HepG2 (cell line): Measurements from ENCODE around the gene GJA3. TPM values are rescaled to one million over a fixed set of nuclear protein-coding genes. Genes with fewer than 3 reads are reported as not detected.

ENCODE experiments used
- ATAC-seq: fragments of 200-7000 bp; cut with Tn5 transposase; 3 replicates; pipeline ENCODE4 v1.9.1; 2020; ENCODE audit warnings: mild to moderate bottlenecking, moderate library complexity
- BruUV-seq: library from RNA; stranded (reverse); fragments of 400-500 nt; replicated peaks from 2 replicates; lab custom pipeline; 2021; lab: Mats Ljungman, UMichigan
- CTCF ChIA-PET: fragments of 300-600 bp; formaldehyde crosslinking; extraction: SDS; loops from one replicate; lab custom pipeline; 2021; ENCODE audit warnings: low total read pairs, inconsistent platforms, low intra/inter-chr PET ratio; lab: Yijun Ruan, JAX
- POLR2A ChIA-PET: fragments of 350-600 bp; sonication (Branson Sonifier 250); formaldehyde crosslinking; loops from one replicate; lab custom pipeline; 2020; ENCODE audit warnings: antibody characterized with exemption, inconsistent platforms; lab: Yijun Ruan, JAX
- DNase-seq: peaks from one replicate; pipeline ENCODE4 v3.0.0-alpha.2; 2015; ENCODE audit warnings: low spot score
- FAIRE-seq: peaks from 3 replicates; lab custom pipeline; 2011; peaks lifted over from hg19 to GRCh38; lab: Jason Lieb, UNC
- H2AFZ ChIP-seq: one replicate; pipeline ENCODE4 v1.6.1; 2011; ENCODE audit warnings: low read length, inconsistent platforms
- H3K27ac ChIP-seq: fragments of 300-600 bp; 3 replicates; pipeline ENCODE4 v1.8.0; 2011; ENCODE audit warnings: mixed run types, mild to moderate bottlenecking, mixed read lengths, low read length, inconsistent platforms; ENCODE audit not compliant: insufficient read depth; ENCODE audit errors: extremely low read length
- H3K27me3 ChIP-seq, 2 experiments: fragments of 200-600 bp in 1 of 2; 2 replicates in 1 of 2; 3 replicates in 1 of 2; pipeline versions ENCODE4 v1.6.0 to v1.8.0; 2011; ENCODE audit warnings: low read length in 2 of 2, mild to moderate bottlenecking in 2 of 2, moderate library complexity in 2 of 2, inconsistent platforms in 1 of 2; ENCODE audit not compliant: insufficient read depth in 2 of 2, control insufficient read depth in 1 of 2
- H3K36me3 ChIP-seq, 2 experiments: fragments of 200-600 bp in 1 of 2; replicated peaks in 1 of 2; 2 replicates in 1 of 2; 3 replicates in 1 of 2; pipeline versions ENCODE4 v1.5.1 to v1.8.0; 2011; ENCODE audit warnings: low read length in 2 of 2, inconsistent platforms in 1 of 2; ENCODE audit not compliant: insufficient read depth in 2 of 2, control insufficient read depth in 1 of 2
- H3K4me1 ChIP-seq: 2 replicates; pipeline ENCODE4 v1.5.1; 2012; ENCODE audit warnings: low read length, inconsistent platforms; ENCODE audit not compliant: insufficient read depth
- H3K4me2 ChIP-seq: 2 replicates; pipeline ENCODE4 v1.6.0; 2011; ENCODE audit warnings: low read depth, low read length, inconsistent platforms
- H3K4me3 ChIP-seq, 3 experiments: fragments of 200-600 bp in 1 of 3; sonication (generic), shearing (Covaris generic) in 1 of 3; replicated peaks in 1 of 3; 2 replicates each; pipeline ENCODE4 v1.5.1; 2011 to 2016; ENCODE audit warnings: low read length in 3 of 3, inconsistent platforms in 2 of 3, low read depth in 2 of 3, mild to moderate bottlenecking in 2 of 3, control low read depth in 1 of 3, mixed read lengths in 1 of 3; ENCODE audit not compliant: insufficient read depth in 1 of 3
- H3K79me2 ChIP-seq: one replicate; pipeline ENCODE4 v1.6.1; 2011; ENCODE audit warnings: low read length, inconsistent platforms; ENCODE audit not compliant: insufficient read depth
- H3K9ac ChIP-seq: 2 replicates; pipeline ENCODE4 v1.6.0; 2011; ENCODE audit warnings: mild to moderate bottlenecking, low read depth, low read length, inconsistent platforms; ENCODE audit not compliant: insufficient read depth
- H3K9me3 ChIP-seq: 2 replicates; pipeline ENCODE4 v1.5.1; 2012; ENCODE audit warnings: mild to moderate bottlenecking, low read length
- H4K20me1 ChIP-seq: 2 replicates; pipeline ENCODE4 v1.6.0; 2011; ENCODE audit warnings: inconsistent platforms, mild to moderate bottlenecking, low read length, moderate library complexity; ENCODE audit not compliant: insufficient read depth
- CTCF ChIP-seq: sonication (generic); formaldehyde crosslinking; IDR thresholded peaks from 2 replicates; pipeline ENCODE4 v1.5.0; 2020; ENCODE audit warnings: mild to moderate bottlenecking, missing genetic modification reagents, moderate library complexity
- STAG1 ChIP-seq: sonication (generic); formaldehyde crosslinking; IDR thresholded peaks from 2 replicates; pipeline ENCODE4 v1.4.0; 2020; ENCODE audit warnings: missing genetic modification reagents
- TEAD3 ChIP-seq: optimal IDR thresholded peaks from 2 replicates; pipeline ENCODE3; 2016; ENCODE audit warnings: borderline replicate concordance
- WGBS: methylation state at CpG from one replicate; pipeline ENCODE4 v1.1.6; 2017; ENCODE audit warnings: low lambda C conversion rate; 5-methylcytosine and 5-hydroxymethylcytosine counted together
- in situ Hi-C: cut with HindIII; loops from 2 replicates; pipeline ENCODE4 v1.10.0; 2017; ENCODE audit warnings: low pct_unique_long_range_greater_than_20kb; ENCODE audit not compliant: extremely low pct_ligation_motif_present
- intact Hi-C: fragments of 100-400 bp; cut with micrococcal nuclease; formaldehyde crosslinking; loops from one replicate; pipeline ENCODE4 v1.10.0; 2022; ENCODE audit not compliant: unreplicated experiment
- polyA plus RNA-seq, 8 experiments: library from polyadenylated mRNA; depleted of rRNA in 3 of 8; stranded (reverse) in 7 of 8; unstranded in 1 of 8; fragments of >200 nt; fragmentation: Illumina TruSeq in 4 of 8; extraction: Trizol in 4 of 8; gene quantifications; 2 replicates each; pipeline versions ENCODE4 v1.2.1 to v1.2.3, GENCODE V29; 2011 to 2016; ENCODE audit warnings: low read depth in 4 of 8, missing spikeins in 1 of 8, mixed read lengths in 1 of 8; ENCODE audit not compliant: insufficient read depth in 1 of 8
- total RNA-seq, 5 experiments: library from RNA; depleted of rRNA; stranded (reverse); fragments of >200 nt; fragmentation: Illumina TruSeq; extraction: Trizol; gene quantifications; 2 replicates each; pipeline ENCODE4 v1.2.3, GENCODE V29; 2016; ENCODE audit warnings: low read depth in 1 of 5

GJA3 gene
- total and polyA plus RNA-seq, 2 of the 13 experiments (the other 11 are each of a cell fraction or from before 2014, with no cell fraction given), result 0.04 TPM

DNA sequence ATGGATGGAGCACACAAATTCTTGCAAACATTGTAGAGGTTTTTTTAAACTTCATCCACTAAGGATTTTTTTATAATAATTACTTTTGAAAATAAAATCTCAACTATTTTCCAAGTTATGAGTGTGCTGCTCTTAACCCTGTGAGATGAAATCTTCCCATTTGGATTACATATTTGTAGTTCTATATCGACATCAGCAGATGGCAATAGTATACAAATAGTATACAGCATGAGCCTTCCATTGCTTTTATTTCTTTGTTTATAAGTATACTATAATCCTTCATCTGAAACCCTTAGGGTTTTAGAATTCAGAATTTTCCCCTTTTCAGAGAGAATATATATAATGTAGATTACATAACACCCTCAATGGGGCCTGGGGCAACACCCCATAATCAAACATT lies 70.5 kb downstream of the GJA3 start:
- intact Hi-C loops, result loop anchor here (2.0 kb wide), 1 partner anchor 72 kb away; no protein-coding TSS in a partner anchor
- TF ChIP-seq STAG1 (CRISPR knock-in tag), result peak; percentile 23; the same call in 1 of the 2 replicates
- TF ChIP-seq CTCF (CRISPR knock-in tag), result 0 out of 2 replicates have a peak, but pooled peaks have one; percentile 11
- no peak for TF ChIP-seq TEAD3 (CRISPR knock-in tag)
- Histone ChIP-seq H3K79me2 (no peaks in the 10 kb centered on the region), H3K9ac (no peak overlapping the region), H3K9me3 (no peaks in the 10 kb centered on the region), H3K4me2 (no peak overlapping the region), H3K4me1 (no peaks in the 10 kb centered on the region), H3K27me3 (no peaks in the 10 kb centered on the region), H3K4me3 (no peak overlapping the region), H3K27ac (no peak overlapping the region), H4K20me1 (no peaks in the 10 kb centered on the region), H2AFZ (no peak overlapping the region), H3K36me3 (peaks cover 0 to 4% of the 10 kb centered on the region in 2 experiments; a peak in 1 of 5 replicates)
- in situ Hi-C loops, result no loop called here
- FAIRE-seq, result no peak
- ATAC-seq, result no peak
- WGBS, result 95% methylated on average over 1 of the region's 1 CpG
- ChIA-PET POLR2A (no interaction called here), CTCF (no interaction called here)
- BruUV-seq, result no TSS peak
- no peak for DNase-seq

Other genes starting within 250 kb of the GJA3 start
- gene ZMYM2, start 202.3 kb downstream of the GJA3 start, total RNA-seq (2016; rRNA removed; fragmentation: Illumina TruSeq; extraction: Trizol), result 40.8 and 56.9 TPM in 2 replicates
- gene ZMYM2, start 202.3 kb downstream of the GJA3 start, polyA plus RNA-seq (2011; rRNA removed), result 17.6 and 22.4 TPM in 2 replicates
- 0.18 TPM in 1 of 2 replicates, not detected in the other for gene GJB2, start 31.9 kb upstream of the GJA3 start, total RNA-seq (2016; rRNA removed; fragmentation: Illumina TruSeq; extraction: Trizol)
- gene GJB2, start 31.9 kb upstream of the GJA3 start, polyA plus RNA-seq (2011; rRNA removed), result 0.08 and 0.15 TPM in 2 replicates
- gene GJB6, start 71.3 kb upstream of the GJA3 start, total RNA-seq (2016; rRNA removed; fragmentation: Illumina TruSeq; extraction: Trizol), result not detected in 2 replicates
- gene GJB6, start 71.3 kb upstream of the GJA3 start, polyA plus RNA-seq (2011; rRNA removed), result not detected in 2 replicates